Measurements from ENCODE around the gene LAMP2. TPM values are rescaled to one million over a fixed set of nuclear protein-coding genes. Genes with fewer than 3 reads are reported as not detected.

Gene LAMP2
- total and polyA plus RNA-seq, 2 of the 8 experiments (the other 6 are each of a cell fraction or from before 2014, with no cell fraction given), result 21.2 to 29.9 TPM

- Histone ChIP-seq H2AK5ac (ENCODE audit: low read depth, low read length) (no peak overlapping the region), H2AFZ (ENCODE audit: low read length) (peak overlapping the region; percentile 90; the same call in 1 of the 2 replicates), H3K4me3 (ENCODE audit: extremely low read depth in 1 of 4, insufficient read depth in 2 of 4, low read depth in 3 of 4, low read length in 4 of 4) (peak overlapping the region; percentile 36 to 63 (median 48); a peak in 5 of 8 replicates)
Measured at GRCh38 chrX:120485315-120485637, 16.2 kb upstream of the LAMP2 start.

More at GRCh38 chrX:120485315-120485637, 16.2 kb upstream of the LAMP2 start:
- Histone ChIP-seq H3K18ac (ENCODE audit: extremely low read depth, low read length) (no peak overlapping the region), H3K23ac (ENCODE audit: insufficient read length) (no peak overlapping the region), H3K56ac (replicated peaks; ENCODE audit: insufficient read length, low read depth, low read length) (no peak overlapping the region), H3K4me1 (replicated peaks in 1 of 4; ENCODE audit: control insufficient read depth in 3 of 4, insufficient read depth in 4 of 4, low read length in 3 of 4) (0 out of 7 replicates have a peak, but pooled peaks cover 0 to 2% (median 0%) of the 10 kb centered on the region in 4 experiments), H3K4ac (replicated peaks; ENCODE audit: insufficient read length, low read depth, low read length) (no peak overlapping the region), H4K20me1 (replicated peaks in 1 of 2; ENCODE audit: control insufficient read depth in 1 of 2, insufficient read depth in 2 of 2, low read length in 2 of 2) (no peaks in the 10 kb centered on the region), H3K36me3 (ENCODE audit: control insufficient read depth in 2 of 4, insufficient read depth in 4 of 4, low read length in 3 of 4) (no peaks in the 10 kb centered on the region), H4K91ac (replicated peaks; ENCODE audit: insufficient read length, low read length) (no peak overlapping the region), H3K9me3 (ENCODE audit: insufficient read depth in 2 of 2, low read depth in 1 of 2, low read length in 1 of 2) (no peaks in the 10 kb centered on the region), H3K23me2 (ENCODE audit: low read depth, low read length) (no peaks in the 10 kb centered on the region), H3K79me1 (ENCODE audit: low read depth, low read length) (no peaks in the 10 kb centered on the region), H3K27ac (ENCODE audit: low read depth, low read length) (peak overlapping the region; percentile 58; the same call in 1 of the 2 replicates), H2BK5ac (ENCODE audit: low read depth, low read length) (no peak overlapping the region), H3K14ac (ENCODE audit: insufficient read length) (no peak overlapping the region), H3K9ac (replicated peaks in 1 of 4; ENCODE audit: extremely low read depth in 1 of 4, low read depth in 3 of 4, low read length in 3 of 4) (no peak overlapping the region), H2BK12ac (ENCODE audit: low read depth, low read length) (no peak overlapping the region), H3K4me2 (ENCODE audit: insufficient read depth in 1 of 2, low read depth in 2 of 2, low read length in 2 of 2) (peak overlapping the region; percentile 62 to 76), H3K27me3 (replicated peaks in 1 of 4; ENCODE audit: control insufficient read depth in 3 of 4, extremely low read depth in 1 of 4, insufficient read depth in 3 of 4, low read length in 3 of 4) (no peaks in the 10 kb centered on the region), H4K5ac (ENCODE audit: insufficient read length, low read depth, low read length) (no peak overlapping the region), H4K8ac (ENCODE audit: extremely low read depth, insufficient read depth, low read length) (no peak overlapping the region), H2BK20ac (ENCODE audit: low read length) (no peak overlapping the region), H2BK15ac (ENCODE audit: low read length) (no peak overlapping the region), H2BK120ac (replicated peaks; ENCODE audit: low read depth, low read length) (no peak overlapping the region), H3K79me2 (ENCODE audit: control insufficient read depth in 1 of 2, insufficient read depth in 2 of 2, low read length in 2 of 2) (no peaks in the 10 kb centered on the region)
- 100% methylated on average over 2 of the region's 3 CpGs; no CpG with 5 or more reads in 1 of the 2 experiments for WGBS, 2 experiments (ENCODE audit: extremely low coverage in 1 of 2, insufficient coverage in 1 of 2, insufficient read length in 1 of 2, insufficient replicate concordance in 2 of 2, low coverage in 1 of 2, low lambda C conversion rate in 2 of 2, missing lambda C conversion rate in 1 of 2)
- FAIRE-seq (no peak), DNase-seq (ENCODE audit: low read depth in 1 of 2, low spot score in 2 of 2) (no peak)
- CTCF ChIA-PET (ENCODE audit: partially characterized antibody), result interaction anchor here (0.7 to 1.3 kb wide), 5 partner anchors 14 to 178 kb away, joined by 3 to 5 read pairs (median 5); no protein-coding TSS in a partner anchor
- POLR2A ChIA-PET (ENCODE audit: partially characterized antibody), result no interaction called here
- TF ChIP-seq RXRA (IDR thresholded peaks at IDR 0.05; ENCODE audit: insufficient read depth, low read depth, low read length), result no peak
- no peak for TF ChIP-seq TAF7 (optimal IDR thresholded peaks at IDR 0.05; ENCODE audit: borderline replicate concordance, low read depth, low read length)
- TF ChIP-seq SIX5 (IDR thresholded peaks at IDR 0.05; ENCODE audit: low read depth, low read length), result no peak
- no peak for TF ChIP-seq HDAC6 (IDR thresholded peaks at IDR 0.05; ENCODE audit: low read depth, low read length)
- TF ChIP-seq SUZ12 (IDR thresholded peaks at IDR 0.05; ENCODE audit: low read length), result no peak
- TF ChIP-seq KDM5A (IDR thresholded peaks at IDR 0.05; ENCODE audit: low read length), result no peak
- TF ChIP-seq TBP (IDR thresholded peaks at IDR 0.05; ENCODE audit: low read depth, low read length), result no peak
- no peak for TF ChIP-seq EGR1 (IDR thresholded peaks at IDR 0.05; ENCODE audit: borderline replicate concordance, low read depth, low read length)
- no peak for TF ChIP-seq RAD21 (IDR thresholded peaks at IDR 0.05 in 1 of 2, conservative IDR thresholded peaks at IDR 0.05 in 1 of 2; ENCODE audit: low read depth in 2 of 2, low read length in 2 of 2)
- no peak for TF ChIP-seq SIN3A (conservative IDR thresholded peaks at IDR 0.05 in 1 of 2, IDR thresholded peaks at IDR 0.05 in 1 of 2; ENCODE audit: low read depth in 1 of 2, low read length in 2 of 2)
- no peak for TF ChIP-seq PHF8 (conservative IDR thresholded peaks at IDR 0.05; ENCODE audit: low read depth, low read length)
